Stimulated activated effector memory CD8-positive, alpha-beta T cell treated with anti-CD3 and anti-CD28 coated beads, Interleukin-12 subunit alpha, Interleukin-12 subunit beta, amount 100 ng/mL, for 72 hours (primary cell): ENCODE data around the gene DPF3.

Experiments used
- ATAC-seq: fragments of 150-1000 bp; cut with Tn5 transposase; 2 replicates; pipeline ENCODE4 v1.10.0; 2021
- DNase-seq, 2 donors: peaks; one replicate each; pipeline ENCODE4 v3.0.0; 2021 to 2022; ENCODE audit warnings: low spot score in 2 of 2
- H3K27ac Mint-ChIP-seq: one replicate; pipeline ENCODE4 v1.8.0; 2022; ENCODE audit warnings: mild to moderate bottlenecking, mixed read lengths
- H3K36me3 Mint-ChIP-seq: one replicate; pipeline ENCODE4 v1.8.0; 2022; ENCODE audit warnings: mild to moderate bottlenecking, mixed read lengths
- H3K4me1 Mint-ChIP-seq: one replicate; pipeline ENCODE4 v1.8.0; 2022; ENCODE audit warnings: mixed read lengths
- H3K4me3 Mint-ChIP-seq: one replicate; pipeline ENCODE4 v1.8.0; 2022; ENCODE audit warnings: mild to moderate bottlenecking, mixed read lengths
- H3K9me3 Mint-ChIP-seq: one replicate; pipeline ENCODE4 v1.8.0; 2022; ENCODE audit warnings: mixed read lengths

DPF3 gene

GRCh38 chr14:72683787-72684186 is 210.1 kb downstream of the DPF3 start:
- DNase-seq (no peak), ATAC-seq (no peak)
- Mint-ChIP-seq H3K4me1 (no peaks in the 10 kb centered on the region), H3K4me3 (no peak overlapping the region), H3K27ac (no peak overlapping the region), H3K9me3 (no peaks in the 10 kb centered on the region), H3K36me3 (peaks cover 4% of the 10 kb centered on the region)

DNA sequence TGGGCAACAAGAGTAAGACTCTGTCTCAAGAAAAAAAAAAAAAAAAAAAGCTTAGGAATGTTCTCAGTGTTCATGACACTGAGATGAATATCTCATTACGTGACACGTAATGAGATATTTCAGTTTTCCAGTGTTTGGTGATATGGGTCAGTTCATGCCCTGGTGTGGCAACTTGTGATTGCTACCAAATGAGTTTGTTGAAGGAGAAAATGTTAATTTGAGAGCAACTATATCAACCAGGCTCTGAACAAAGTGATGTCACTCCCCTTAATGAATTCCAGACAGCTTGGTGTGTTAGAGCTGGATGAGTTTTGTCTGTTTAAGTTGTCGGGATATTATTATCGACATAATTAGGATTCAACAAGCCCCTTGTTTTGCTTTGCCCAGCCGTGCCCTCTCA is 211.7 kb downstream of the DPF3 start:
- Mint-ChIP-seq H3K9me3 (no peaks in the 10 kb centered on the region), H3K36me3 (peaks cover 8% of the 10 kb centered on the region), H3K4me3 (no peak overlapping the region), H3K4me1 (no peaks in the 10 kb centered on the region), H3K27ac (no peak overlapping the region)
- no peak for DNase-seq
- ATAC-seq: no peak

- ATAC-seq: no peak
- no peaks in the 10 kb centered on the region for H3K9me3 Mint-ChIP-seq
- no peak overlapping the region for H3K27ac Mint-ChIP-seq
- H3K4me3 Mint-ChIP-seq: no peak overlapping the region
- no peak for DNase-seq
- H3K36me3 Mint-ChIP-seq: peaks cover 8% of the 10 kb centered on the region
- no peaks in the 10 kb centered on the region for H3K4me1 Mint-ChIP-seq
Measured at GRCh38 chr14:72680853-72681640, 212.9 kb downstream of the DPF3 start.

DNA sequence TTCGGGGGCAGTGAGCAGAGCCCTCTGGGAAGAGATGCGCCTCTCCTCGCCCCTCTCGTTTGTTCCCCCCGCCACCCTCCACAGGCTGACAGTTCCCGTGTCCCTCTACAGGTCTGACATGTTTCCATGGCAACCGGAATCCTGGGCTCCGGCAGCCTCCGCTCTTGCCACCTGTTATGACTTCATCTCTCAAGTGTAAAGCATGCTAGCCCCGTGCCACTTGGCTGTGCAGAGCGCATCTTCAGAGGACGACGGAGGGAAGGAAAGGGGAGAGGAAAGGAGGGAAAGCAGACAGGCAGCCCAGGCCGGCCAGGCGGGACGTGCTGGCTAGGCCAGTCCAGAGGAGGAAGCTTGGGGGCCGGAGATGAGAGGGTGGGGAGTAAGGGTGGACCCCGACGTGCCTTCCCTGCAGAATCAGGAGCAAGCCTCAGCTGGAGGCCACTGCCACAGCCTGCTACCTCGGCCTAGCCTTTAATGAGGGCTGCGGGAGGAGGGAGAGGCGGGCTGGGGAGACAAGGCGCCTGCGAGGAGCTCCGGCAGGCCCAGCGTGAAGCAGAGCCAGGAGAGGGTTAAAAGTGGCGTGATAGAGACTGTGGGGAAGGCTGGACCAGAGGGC is 214.3 kb downstream of the DPF3 start:
- Mint-ChIP-seq H3K27ac (no peak overlapping the region), H3K4me3 (no peak overlapping the region), H3K4me1 (no peaks in the 10 kb centered on the region), H3K9me3 (no peaks in the 10 kb centered on the region), H3K36me3 (peaks cover 8% of the 10 kb centered on the region)
- DNase-seq: no peak
- no peak for ATAC-seq

GRCh38 chr14:72679141-72679535 is 214.8 kb downstream of the DPF3 start:
- no peaks in the 10 kb centered on the region for H3K9me3 Mint-ChIP-seq
- no peak overlapping the region for H3K4me3 Mint-ChIP-seq
- ATAC-seq (no peak), DNase-seq (no peak)
- peaks cover 8% of the 10 kb centered on the region for H3K36me3 Mint-ChIP-seq
- no peak overlapping the region for H3K27ac Mint-ChIP-seq
- H3K4me1 Mint-ChIP-seq: no peaks in the 10 kb centered on the region

GRCh38 chr14:72678356-72678755 is 215.5 kb downstream of the DPF3 start:
- Mint-ChIP-seq H3K9me3 (no peaks in the 10 kb centered on the region), H3K4me3 (no peak overlapping the region), H3K36me3 (peaks cover 8% of the 10 kb centered on the region), H3K4me1 (no peaks in the 10 kb centered on the region), H3K27ac (no peak overlapping the region)
- DNase-seq (no peak), ATAC-seq (no peak)

- Mint-ChIP-seq H3K4me3 (no peak overlapping the region), H3K27ac (no peak overlapping the region), H3K4me1 (no peaks in the 10 kb centered on the region), H3K36me3 (peaks cover 8% of the 10 kb centered on the region), H3K9me3 (no peaks in the 10 kb centered on the region)
- peak; percentile 40 for ATAC-seq
- DNase-seq: no peak
Measured at GRCh38 chr14:72677664-72678063, 216.2 kb downstream of the DPF3 start.

DNA sequence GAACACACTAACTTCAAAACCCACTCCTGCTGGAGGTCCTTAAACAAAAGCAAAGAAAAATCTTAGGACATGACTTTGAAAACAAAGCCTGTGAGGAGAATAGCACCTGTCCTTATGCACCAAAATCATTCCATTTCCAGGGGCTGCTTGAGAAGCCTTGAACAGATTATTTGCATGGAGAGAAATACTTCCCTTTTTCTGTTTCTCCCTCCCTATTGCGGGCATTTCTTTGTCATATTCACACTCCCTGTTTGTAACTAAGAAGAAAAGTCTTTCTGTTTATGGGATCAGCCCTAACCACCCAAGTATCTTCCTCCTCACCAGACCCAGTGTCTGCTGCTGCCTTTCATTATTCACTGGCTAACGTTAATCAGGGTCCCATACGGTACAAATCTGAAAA is 218.8 kb downstream of the DPF3 start:
- ATAC-seq (no peak), DNase-seq (no peak)
- Mint-ChIP-seq H3K36me3 (peaks cover 8% of the 10 kb centered on the region), H3K4me1 (no peaks in the 10 kb centered on the region), H3K9me3 (no peaks in the 10 kb centered on the region), H3K27ac (no peak overlapping the region), H3K4me3 (no peak overlapping the region)

- H3K27ac Mint-ChIP-seq: no peak overlapping the region
- ATAC-seq (no peak), DNase-seq (no peak)
- no peaks in the 10 kb centered on the region for H3K4me1 Mint-ChIP-seq
- H3K9me3 Mint-ChIP-seq: no peaks in the 10 kb centered on the region
- H3K4me3 Mint-ChIP-seq: no peak overlapping the region
- H3K36me3 Mint-ChIP-seq: no peaks in the 10 kb centered on the region
Measured at GRCh38 chr14:72673179-72673578, 220.7 kb downstream of the DPF3 start.

- no peak for ATAC-seq
- H3K4me3 Mint-ChIP-seq: no peak overlapping the region
- no peaks in the 10 kb centered on the region for H3K36me3 Mint-ChIP-seq
- no peak overlapping the region for H3K27ac Mint-ChIP-seq
- H3K4me1 Mint-ChIP-seq: peaks cover 39% of the 10 kb centered on the region
- H3K9me3 Mint-ChIP-seq: no peaks in the 10 kb centered on the region
- DNase-seq: no peak
Measured at GRCh38 chr14:72666610-72667009, 227.3 kb downstream of the DPF3 start.

GRCh38 chr14:72665259-72665658 is 228.6 kb downstream of the DPF3 start:
- Mint-ChIP-seq H3K4me3 (no peak overlapping the region), H3K27ac (peak overlapping the region; percentile 14), H3K9me3 (no peaks in the 10 kb centered on the region), H3K36me3 (no peaks in the 10 kb centered on the region), H3K4me1 (peaks cover 39% of the 10 kb centered on the region)
- ATAC-seq (peak; percentile 95), DNase-seq (no peak)

GRCh38 chr14:72664651-72665050 is 229.2 kb downstream of the DPF3 start:
- peak overlapping the region; percentile 27 for H3K27ac Mint-ChIP-seq
- H3K4me1 Mint-ChIP-seq: peaks cover 39% of the 10 kb centered on the region
- no peaks in the 10 kb centered on the region for H3K9me3 Mint-ChIP-seq
- no peak overlapping the region for H3K4me3 Mint-ChIP-seq
- H3K36me3 Mint-ChIP-seq: no peaks in the 10 kb centered on the region
- ATAC-seq (no peak), DNase-seq (no peak)

- peaks cover 39% of the 10 kb centered on the region for H3K4me1 Mint-ChIP-seq
- no peaks in the 10 kb centered on the region for H3K9me3 Mint-ChIP-seq
- H3K36me3 Mint-ChIP-seq: no peaks in the 10 kb centered on the region
- DNase-seq: no peak
- ATAC-seq: no peak
- no peak overlapping the region for H3K4me3 Mint-ChIP-seq
- H3K27ac Mint-ChIP-seq: peak overlapping the region; percentile 27
Measured at GRCh38 chr14:72663956-72664650, 229.8 kb downstream of the DPF3 start.

GRCh38 chr14:72663076-72663487 is 230.8 kb downstream of the DPF3 start:
- ATAC-seq: peak; percentile 74
- no peak overlapping the region for H3K27ac Mint-ChIP-seq

GRCh38 chr14:72662214-72662613 is 231.7 kb downstream of the DPF3 start:
- H3K4me1 Mint-ChIP-seq: peaks cover 39% of the 10 kb centered on the region
- DNase-seq (no peak), ATAC-seq (no peak)
- H3K27ac Mint-ChIP-seq: no peak overlapping the region
- no peaks in the 10 kb centered on the region for H3K36me3 Mint-ChIP-seq
- no peak overlapping the region for H3K4me3 Mint-ChIP-seq
- H3K9me3 Mint-ChIP-seq: no peaks in the 10 kb centered on the region

More at GRCh38 chr14:72663076-72663487, 230.8 kb downstream of the DPF3 start:
- Mint-ChIP-seq H3K9me3 (no peaks in the 10 kb centered on the region), H3K4me3 (no peak overlapping the region), H3K4me1 (peaks cover 39% of the 10 kb centered on the region), H3K36me3 (no peaks in the 10 kb centered on the region)
- DNase-seq: peak; percentile 4 to 56
